ENCODE data around the gene GPM6B. TPM values are rescaled to one million over a fixed set of nuclear protein-coding genes. Genes with fewer than 3 reads are reported as not detected.

Gene GPM6B, protein sequence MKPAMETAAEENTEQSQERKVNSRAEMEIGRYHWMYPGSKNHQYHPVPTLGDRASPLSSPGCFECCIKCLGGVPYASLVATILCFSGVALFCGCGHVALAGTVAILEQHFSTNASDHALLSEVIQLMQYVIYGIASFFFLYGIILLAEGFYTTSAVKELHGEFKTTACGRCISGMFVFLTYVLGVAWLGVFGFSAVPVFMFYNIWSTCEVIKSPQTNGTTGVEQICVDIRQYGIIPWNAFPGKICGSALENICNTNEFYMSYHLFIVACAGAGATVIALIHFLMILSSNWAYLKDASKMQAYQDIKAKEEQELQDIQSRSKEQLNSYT
- total RNA-seq, result 3.5 and 10.3 TPM in 2 replicates

DNA sequence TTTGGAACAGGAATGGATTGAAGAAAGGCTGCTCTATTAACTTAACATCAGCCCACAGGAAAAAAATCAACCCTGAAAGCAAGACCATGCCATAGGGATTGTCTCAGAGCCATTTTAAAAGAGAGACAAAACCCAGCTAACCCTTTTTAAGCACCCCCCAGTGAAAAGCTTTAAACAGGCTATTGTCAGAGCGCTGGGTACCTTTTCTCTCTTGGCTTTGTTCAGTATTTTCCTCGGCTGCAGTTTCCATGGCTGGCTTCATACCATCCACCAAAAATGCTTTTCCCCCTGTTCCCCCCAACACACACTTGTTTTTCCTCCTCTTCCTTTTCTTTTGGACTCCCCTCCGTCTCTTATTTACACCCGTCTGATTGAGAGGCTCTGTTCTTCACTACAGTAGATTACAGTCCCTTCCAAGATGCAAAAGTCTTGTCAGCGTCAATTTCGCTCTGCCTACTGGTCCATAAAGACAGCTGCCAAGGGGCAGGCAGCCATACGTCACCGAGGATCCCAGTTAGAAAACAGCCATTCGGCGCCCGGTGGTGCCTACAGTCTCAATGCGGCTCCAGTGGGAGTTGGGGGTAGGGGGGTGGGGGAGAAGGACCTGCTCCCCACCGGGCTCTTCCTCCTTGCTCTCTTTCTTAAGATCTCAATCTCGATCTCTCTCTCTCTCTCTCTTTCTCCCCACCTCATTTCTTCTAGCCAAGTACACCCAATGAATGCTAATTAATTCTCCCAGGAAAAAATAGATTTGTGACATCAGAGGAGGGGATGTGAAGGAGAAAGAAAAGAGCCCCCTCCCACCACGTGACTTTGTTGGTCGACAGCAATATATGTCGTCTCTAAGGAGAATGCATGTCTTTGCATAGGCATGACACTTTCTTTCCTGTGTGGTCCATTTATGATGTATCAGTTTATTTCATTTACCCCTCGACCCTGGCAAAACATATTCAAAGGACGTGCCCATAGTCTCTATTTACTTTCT is at the start of gene GPM6B:
TSS of gene GPM6B (minus strand) at position 451 of the 985 bp plus-strand sequence. CDS start at position 262, 189 bp downstream.

DNA sequence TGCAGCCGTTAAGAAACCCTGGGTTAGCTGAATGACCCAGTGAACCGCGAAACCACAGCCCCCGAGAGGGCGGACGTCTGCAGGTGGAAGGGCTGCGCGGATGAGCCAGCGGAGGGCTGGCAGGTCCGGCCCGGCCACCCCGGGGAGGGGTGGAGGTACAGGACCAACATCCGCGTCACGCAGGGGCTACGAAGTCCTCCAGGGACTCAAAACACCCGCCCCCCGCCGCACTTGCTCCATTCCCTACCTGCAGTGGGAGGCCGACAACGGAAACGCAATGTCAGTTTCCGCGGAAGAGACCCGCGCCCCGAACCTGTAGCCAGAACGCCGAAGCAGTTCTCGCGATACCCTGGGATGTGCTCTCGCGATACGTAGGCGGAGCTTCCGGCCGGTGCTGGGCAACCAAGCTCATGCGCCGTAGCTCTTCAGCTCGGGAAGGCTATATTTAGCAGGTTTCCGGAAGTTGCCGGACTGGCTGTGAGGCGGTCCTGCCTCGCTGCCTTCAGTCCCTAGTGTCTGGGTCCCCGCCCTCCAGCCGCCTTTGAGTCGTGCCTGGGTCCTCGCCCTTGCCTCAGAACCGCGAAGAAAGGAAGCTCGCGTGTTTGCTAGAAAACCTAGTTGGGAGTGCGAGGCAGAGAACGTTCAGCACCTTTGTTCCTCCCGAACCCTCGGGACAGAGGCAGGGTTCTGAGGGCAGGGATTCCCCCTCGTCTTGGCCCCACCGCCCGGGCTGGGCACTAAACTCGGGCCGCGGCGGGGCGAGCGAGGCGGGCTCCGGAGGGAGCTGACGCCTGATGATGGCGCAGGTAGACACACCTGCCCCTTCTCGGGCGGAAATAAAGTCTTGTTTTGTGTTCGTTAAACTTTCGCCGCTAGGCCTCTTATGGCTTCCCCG is 82.4 kb downstream of the GPM6B start, which contains the start of the genes OFD1 and TRAPPC2:
TSS of gene OFD1 (plus strand) at position 471 of the 895 bp plus-strand sequence. CDS start at position 795, 324 bp downstream.
TSS of gene TRAPPC2 (minus strand) at position 343 of the 895 bp plus-strand sequence. CDS start 14,657 bp downstream, outside the sequence.

Other genes with a start within 250 kb of the GPM6B start
- gene EGFL6, start 247.5 kb downstream of the GPM6B start, total RNA-seq, result under 0.01 TPM in 1 of 2 replicates, not detected in the other
- gene TCEANC, start 164.0 kb downstream of the GPM6B start, total RNA-seq, result 6.0 and 8.3 TPM in 2 replicates
- 43.6 and 50.4 TPM in 2 replicates for gene RAB9A, start 128.0 kb downstream of the GPM6B start, total RNA-seq
- 15.2 and 25.7 TPM in 2 replicates for gene TRAPPC2, start 82.5 kb downstream of the GPM6B start, total RNA-seq
- 18.4 and 26.1 TPM in 2 replicates for gene OFD1, start 82.3 kb downstream of the GPM6B start, total RNA-seq
- gene GEMIN8, start 212.8 kb upstream of the GPM6B start, total RNA-seq, result 13.1 and 28.2 TPM in 2 replicates

Measured in articular chondrocyte of knee joint (primary cell).